Caco-2 (cell line): ENCODE results near the gene NOLC1. TPM values are rescaled to one million over a fixed set of nuclear protein-coding genes. Genes with fewer than 3 reads are reported as not detected.

Source experiments
- BruUV-seq: library from RNA; stranded (reverse); fragments of 400-500 nt; replicated peaks from 2 replicates; lab custom pipeline; 2021; lab: Mats Ljungman, UMichigan
- CTCF ChIA-PET: fragments of 300-600 bp; sonication (Branson Sonifier 250); formaldehyde crosslinking; loops from one replicate; lab custom pipeline; 2022; ENCODE audit warnings: antibody characterized with exemption; lab: Charles Lee
- POLR2A ChIA-PET: fragments of 300-600 bp; sonication (Branson Sonifier 250); formaldehyde crosslinking; loops from one replicate; lab custom pipeline; 2022; ENCODE audit warnings: antibody characterized with exemption; lab: Charles Lee
- DNase-seq, 2 experiments: peaks; one replicate each; pipeline versions ENCODE4 v3.0.0 to v3.0.0-alpha.2; 2020 to 2022
- H3K27me3 ChIP-seq: replicated peaks from 2 replicates; pipeline ENCODE4 v1.6.0; 2011; ENCODE audit warnings: low read length; ENCODE audit not compliant: control insufficient read depth, insufficient read depth
- H3K36me3 ChIP-seq: 2 replicates; pipeline ENCODE4 v1.5.1; 2011; ENCODE audit warnings: low read length; ENCODE audit not compliant: control insufficient read depth, insufficient read depth
- H3K4me1 ChIP-seq: fragments of 250-450 bp; sonication (Bioruptor Pico); 2 replicates; pipeline ENCODE4 v1.5.1; 2020; ENCODE audit warnings: mild to moderate bottlenecking
- H3K4me3 ChIP-seq: 2 replicates; pipeline ENCODE4 v1.5.1; 2011; ENCODE audit warnings: low read depth, mild to moderate bottlenecking, control low read depth, low read length
- H3K9me3 ChIP-seq: fragments of 250-450 bp; sonication (Bioruptor Pico); 2 replicates; pipeline ENCODE4 v1.5.1; 2020; ENCODE audit warnings: mild to moderate bottlenecking, moderate library complexity
- H3K27ac Mint-ChIP-seq: one replicate; pipeline ENCODE4 v1.8.0; 2022; ENCODE audit warnings: mixed read lengths; ENCODE audit not compliant: unreplicated experiment
- H3K27me3 Mint-ChIP-seq: one replicate; pipeline ENCODE4 v1.8.0; 2022; ENCODE audit warnings: mixed read lengths; ENCODE audit not compliant: insufficient read depth, unreplicated experiment
- H3K36me3 Mint-ChIP-seq: one replicate; pipeline ENCODE4 v1.8.0; 2022; ENCODE audit warnings: mild to moderate bottlenecking, mixed read lengths; ENCODE audit not compliant: insufficient read depth, unreplicated experiment
- H3K4me1 Mint-ChIP-seq: one replicate; pipeline ENCODE4 v1.8.0; 2022; ENCODE audit warnings: low read depth, mixed read lengths; ENCODE audit not compliant: unreplicated experiment
- H3K4me3 Mint-ChIP-seq: one replicate; pipeline ENCODE4 v1.8.0; 2022; ENCODE audit warnings: mild to moderate bottlenecking, moderate library complexity, mixed read lengths; ENCODE audit not compliant: unreplicated experiment
- H3K9me3 Mint-ChIP-seq: one replicate; pipeline ENCODE4 v1.8.0; 2022; ENCODE audit warnings: mixed read lengths; ENCODE audit not compliant: unreplicated experiment
- CTCF ChIP-seq, 2 experiments: fragments of 200-600 bp in 1 of 2; IDR thresholded peaks; 1 replicate in 1 of 2; 2 replicates in 1 of 2; pipeline versions ENCODE4 v1.5.1 to v1.8.0; 2011 to 2022; ENCODE audit warnings: antibody characterized with exemption in 1 of 2, control low read depth in 1 of 2, inconsistent platforms in 1 of 2, low read depth in 1 of 2, low read length in 1 of 2, mild to moderate bottlenecking in 1 of 2, moderate library complexity in 1 of 2; ENCODE audit not compliant: insufficient read depth in 1 of 2, severe bottlenecking in 1 of 2, unreplicated experiment in 1 of 2
- intact Hi-C: fragments of 100-400 bp; cut with micrococcal nuclease; formaldehyde crosslinking; loops from one replicate; pipeline ENCODE4 v1.10.0; 2022; ENCODE audit not compliant: unreplicated experiment
- total RNA-seq: library from RNA; stranded (reverse); gene quantifications from 2 replicates; pipeline ENCODE4 v1.2.3, GENCODE V29; 2022

The NOLC1 gene
- total RNA-seq, 1 experiment from 2014 or later, result 137 TPM

GRCh38 chr10:102175415-102175814, 23.2 kb downstream of the NOLC1 start:
- no peak overlapping the region for H3K4me3 Mint-ChIP-seq
- intact Hi-C loops, result no loop called here
- no peaks in the 10 kb centered on the region for H3K36me3 ChIP-seq
- H3K27ac Mint-ChIP-seq, result no peak overlapping the region
- H3K27me3 ChIP-seq, result no peaks in the 10 kb centered on the region
- H3K9me3 ChIP-seq, result no peaks in the 10 kb centered on the region
- no peaks in the 10 kb centered on the region for H3K9me3 Mint-ChIP-seq
- ChIA-PET POLR2A (no interaction called here), CTCF (no interaction called here)
- no peaks in the 10 kb centered on the region for H3K36me3 Mint-ChIP-seq
- no peaks in the 10 kb centered on the region for H3K4me1 ChIP-seq
- no TSS peak for BruUV-seq
- H3K27me3 Mint-ChIP-seq, result peaks cover 4% of the 10 kb centered on the region
- no peak for TF ChIP-seq CTCF (IDR thresholded peaks at IDR 0.05; ENCODE audit: insufficient read depth in 1 of 2, low read depth in 1 of 2, low read length in 1 of 2, severe bottlenecking in 1 of 2, unreplicated experiment in 1 of 2)
- no peak for DNase-seq
- no peak overlapping the region for H3K4me3 ChIP-seq
- no peaks in the 10 kb centered on the region for H3K4me1 Mint-ChIP-seq

GRCh38 chr10:102184606-102185005, 32.4 kb downstream of the NOLC1 start:
- no peaks in the 10 kb centered on the region for H3K27me3 Mint-ChIP-seq
- POLR2A ChIA-PET, result no interaction called here
- H3K27ac Mint-ChIP-seq, result no peak overlapping the region

GRCh38 chr10:102185272-102185671, 33.1 kb downstream of the NOLC1 start:
- Histone ChIP-seq H3K36me3 (no peaks in the 10 kb centered on the region), H3K4me1 (no peaks in the 10 kb centered on the region), H3K9me3 (peaks cover 18% of the 10 kb centered on the region), H3K4me3 (no peak overlapping the region), H3K27me3 (no peaks in the 10 kb centered on the region)
- intact Hi-C loops, result no loop called here
- Mint-ChIP-seq H3K27me3 (no peaks in the 10 kb centered on the region), H3K4me3 (no peak overlapping the region), H3K27ac (no peak overlapping the region), H3K36me3 (no peaks in the 10 kb centered on the region), H3K9me3 (peaks cover 36% of the 10 kb centered on the region), H3K4me1 (no peaks in the 10 kb centered on the region)
- BruUV-seq, result no TSS peak
- CTCF ChIA-PET, result no interaction called here
- POLR2A ChIA-PET, result no interaction called here
- DNase-seq, result no peak
- no peak for TF ChIP-seq CTCF (IDR thresholded peaks at IDR 0.05; ENCODE audit: insufficient read depth in 1 of 2, low read depth in 1 of 2, low read length in 1 of 2, severe bottlenecking in 1 of 2, unreplicated experiment in 1 of 2)

More at GRCh38 chr10:102184606-102185005, 32.4 kb downstream of the NOLC1 start:
- H3K36me3 ChIP-seq, result no peaks in the 10 kb centered on the region
- H3K4me1 ChIP-seq, result no peaks in the 10 kb centered on the region
- H3K9me3 ChIP-seq, result peaks cover 18% of the 10 kb centered on the region
- CTCF ChIA-PET, result no interaction called here
- no peaks in the 10 kb centered on the region for H3K27me3 ChIP-seq
- DNase-seq, result no peak
- Mint-ChIP-seq H3K36me3 (no peaks in the 10 kb centered on the region), H3K4me3 (no peak overlapping the region), H3K4me1 (no peaks in the 10 kb centered on the region), H3K9me3 (peaks cover 36% of the 10 kb centered on the region)
- no TSS peak for BruUV-seq
- H3K4me3 ChIP-seq, result no peak overlapping the region
- intact Hi-C loops, result no loop called here
- TF ChIP-seq CTCF (IDR thresholded peaks at IDR 0.05; ENCODE audit: insufficient read depth in 1 of 2, low read depth in 1 of 2, low read length in 1 of 2, severe bottlenecking in 1 of 2, unreplicated experiment in 1 of 2), result no peak
